Liver (tissue), 9 donors: ENCODE data around the gene RBMS3. TPM values are rescaled to one million over a fixed set of nuclear protein-coding genes. Genes with fewer than 3 reads are reported as not detected.

ENCODE experiments used
- DNase-seq: peaks from one replicate; pipeline ENCODE4 v3.0.0-alpha.2; 2017; ENCODE audit warnings: low spot score
- H3K27ac ChIP-seq, 2 donors: one replicate each; pipeline ENCODE4 v1.7.0; 2013; ENCODE audit warnings: inconsistent platforms in 2 of 2, low read length in 2 of 2, control low read depth in 1 of 2, low read depth in 1 of 2, mild to moderate bottlenecking in 1 of 2
- H3K27me3 ChIP-seq, 4 donors: one replicate each; pipeline versions ENCODE4 v1.6.1 to v1.7.0; 2013; ENCODE audit warnings: low read length in 3 of 4, inconsistent platforms in 1 of 4, mild to moderate bottlenecking in 1 of 4, moderate library complexity in 1 of 4; ENCODE audit not compliant: control insufficient read depth in 4 of 4, insufficient read depth in 4 of 4
- H3K36me3 ChIP-seq, 4 donors: one replicate each; pipeline versions ENCODE4 v1.6.1 to v1.7.0; 2013; ENCODE audit warnings: low read length in 3 of 4, mild to moderate bottlenecking in 3 of 4, low read depth in 1 of 4, moderate library complexity in 1 of 4; ENCODE audit not compliant: control insufficient read depth in 4 of 4, insufficient read depth in 3 of 4
- H3K4me1 ChIP-seq, 4 donors: one replicate each; pipeline versions ENCODE4 v1.6.1 to v1.7.0; 2013; ENCODE audit warnings: low read length in 3 of 4, mild to moderate bottlenecking in 3 of 4, moderate library complexity in 1 of 4; ENCODE audit not compliant: control insufficient read depth in 4 of 4, insufficient read depth in 4 of 4
- H3K4me3 ChIP-seq, 3 donors: one replicate each; pipeline versions ENCODE4 v1.6.1 to v1.7.0; 2013; ENCODE audit warnings: low read length in 3 of 3, control low read depth in 1 of 3, low read depth in 1 of 3, mild to moderate bottlenecking in 1 of 3
- H3K9ac ChIP-seq, 2 donors: one replicate each; pipeline ENCODE4 v1.7.0; 2013; ENCODE audit warnings: low read length in 2 of 2, mild to moderate bottlenecking in 2 of 2, moderate library complexity in 2 of 2, control low read depth in 1 of 2, low read depth in 1 of 2
- H3K9me3 ChIP-seq, 4 donors: one replicate each; pipeline versions ENCODE4 v1.6.1 to v1.7.0; 2013; ENCODE audit warnings: low read length in 3 of 4; ENCODE audit not compliant: control insufficient read depth in 4 of 4
- CTCF ChIP-seq: fragments of 150-350 bp; IDR thresholded peaks from 2 replicates; pipeline ENCODE4 v1.5.1; 2017; ENCODE audit warnings: improper control_type of control experiment, low read depth, low read length; ENCODE audit not compliant: missing input control
- FOXA1 ChIP-seq: IDR thresholded peaks from 2 replicates; pipeline ENCODE4 v1.6.1; 2016; ENCODE audit warnings: antibody characterized with exemption
- GABPA ChIP-seq, 2 donors: IDR thresholded peaks in 1 of 2; conservative IDR thresholded peaks in 1 of 2; 2 replicates each; pipeline ENCODE4 v1.6.1; 2016; ENCODE audit warnings: antibody characterized with exemption in 2 of 2, mild to moderate bottlenecking in 1 of 2, moderate library complexity in 1 of 2
- HNF4A ChIP-seq, 2 donors: conservative IDR thresholded peaks; 2 replicates each; pipeline ENCODE4 v1.6.1; 2016; ENCODE audit warnings: antibody characterized with exemption in 2 of 2, mild to moderate bottlenecking in 2 of 2
- JUND ChIP-seq, 2 donors: IDR thresholded peaks; 2 replicates each; pipeline ENCODE4 v1.6.1; 2016; ENCODE audit warnings: antibody characterized with exemption in 2 of 2
- NR2F2 ChIP-seq: IDR thresholded peaks from 2 replicates; pipeline ENCODE4 v1.6.1; 2016; ENCODE audit warnings: antibody characterized with exemption
- REST ChIP-seq: IDR thresholded peaks from 2 replicates; pipeline ENCODE4 v1.6.1; 2016; ENCODE audit warnings: antibody characterized with exemption, mild to moderate bottlenecking
- RXRA ChIP-seq, 2 donors: IDR thresholded peaks; 2 replicates each; pipeline ENCODE4 v1.6.1; 2017 to 2018; ENCODE audit warnings: antibody characterized with exemption in 2 of 2, mild to moderate bottlenecking in 1 of 2
- SP1 ChIP-seq: IDR thresholded peaks from 2 replicates; pipeline ENCODE4 v1.6.1; 2018; ENCODE audit warnings: antibody characterized with exemption, mild to moderate bottlenecking
- YY1 ChIP-seq: IDR thresholded peaks from 2 replicates; pipeline ENCODE4 v1.6.1; 2016; ENCODE audit warnings: antibody characterized with exemption, mild to moderate bottlenecking
- WGBS: extraction: QIAGEN DNeasy Blood & Tissue Kit; methylation state at CpG from one replicate; pipeline ENCODE4 v1.1.7; 2013; 5-methylcytosine and 5-hydroxymethylcytosine counted together
- polyA plus RNA-seq, 2 donors: library from polyadenylated mRNA; stranded (reverse) in 1 of 2; unstranded in 1 of 2; fragments of 200-250 nt in 1 of 2; fragments of >200 nt in 1 of 2; fragmentation: Nextera tagmentation in 1 of 2; extraction: Ambion mirVana in 1 of 2; gene quantifications; one replicate each; pipeline versions ENCODE4 v1.2.1 to v1.2.3, GENCODE V29; 2013 to 2015
- total RNA-seq, 2 donors: library from RNA; depleted of rRNA; stranded (reverse); fragments of >200 nt; gene quantifications; one replicate each; pipeline ENCODE4 v1.2.3, GENCODE V29; 2014
- donor health status: healthy.
- donor health status: healthy.
- donor health status: healthy.
- donor health status: healthy.
- donor health status: healthy.

RBMS3 gene
- total and polyA plus RNA-seq, 4 donors = 1.2 to 14.9 (median 9.3) TPM

- DNase-seq = no peak
- no peaks in the 10 kb centered on the region for H3K36me3 ChIP-seq
- no peak overlapping the region for H3K9ac ChIP-seq
- TF ChIP-seq HNF4A (conservative IDR thresholded peaks at IDR 0.05) (no peak), JUND (IDR thresholded peaks at IDR 0.05) (no peak), FOXA1 (no peak), RXRA (IDR thresholded peaks at IDR 0.05) (no peak), SP1 (no peak), NR2F2 (no peak), CTCF (no peak), REST (no peak)
- no peaks in the 10 kb centered on the region for H3K9me3 ChIP-seq
- H3K4me3 ChIP-seq = no peak overlapping the region
- no peaks in the 10 kb centered on the region for H3K27me3 ChIP-seq
- no peak overlapping the region for H3K27ac ChIP-seq
- 92% methylated on average over 2 of the region's 2 CpGs for WGBS
- no peaks in the 10 kb centered on the region for H3K4me1 ChIP-seq
These were observed 296.4 kb downstream of the RBMS3 start for GRCh38 chr3:29577250-29577649.

GRCh38 chr3:29581311-29581710 is 300.4 kb downstream of the RBMS3 start:
- no peak overlapping the region for H3K9ac ChIP-seq
- H3K27me3 ChIP-seq = no peaks in the 10 kb centered on the region
- TF ChIP-seq FOXA1 = no peak
- no peak for TF ChIP-seq REST
- TF ChIP-seq GABPA (IDR thresholded peaks at IDR 0.05 in 1 of 2, conservative IDR thresholded peaks at IDR 0.05 in 1 of 2) = no peak
- no peak for TF ChIP-seq NR2F2
- no peak for TF ChIP-seq CTCF
- TF ChIP-seq YY1 = no peak
- H3K36me3 ChIP-seq = no peaks in the 10 kb centered on the region
- H3K4me1 ChIP-seq = no peaks in the 10 kb centered on the region
- DNase-seq = no peak
- H3K9me3 ChIP-seq = no peaks in the 10 kb centered on the region
- no peak overlapping the region for H3K27ac ChIP-seq
- 89% methylated on average over 1 of the region's 1 CpG for WGBS
- no peak overlapping the region for H3K4me3 ChIP-seq
